GM21576 (cell line): ENCODE data around the gene CNTNAP2.

Experiments used
- ATAC-seq: cut with Tn5 transposase; IDR thresholded peaks from one replicate; pipeline ENCODE4 v1.9.1; 2021; ENCODE audit warnings: mild to moderate bottlenecking, moderate library complexity; ENCODE audit not compliant: unreplicated experiment

CNTNAP2 gene

DNA sequence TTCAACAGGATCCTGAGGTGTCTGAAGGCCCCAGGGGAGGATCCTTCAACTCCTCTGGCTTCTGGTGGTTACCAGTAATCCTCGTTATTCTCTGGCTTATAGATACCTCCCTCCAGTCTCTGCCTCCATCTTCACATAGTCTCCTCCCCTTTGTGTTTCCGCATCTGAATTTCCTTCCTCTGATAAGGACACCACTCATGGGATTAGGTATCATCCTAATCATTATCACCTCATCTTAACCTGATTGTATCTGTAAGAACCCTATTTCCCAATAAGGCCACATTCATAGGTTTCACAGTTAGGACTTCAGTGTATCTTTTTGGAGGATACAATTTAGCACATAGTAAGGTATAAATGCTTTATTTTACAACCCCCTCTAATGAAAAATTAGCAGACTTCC is 1189.2 kb downstream of the CNTNAP2 start:
- ATAC-seq, result no peak

- no peak for ATAC-seq
Observed at GRCh38 chr7:147308539-147308938, 1191.9 kb downstream of the CNTNAP2 start.

GRCh38 chr7:147311336-147311735 is 1194.7 kb downstream of the CNTNAP2 start:
- ATAC-seq, result no peak

DNA sequence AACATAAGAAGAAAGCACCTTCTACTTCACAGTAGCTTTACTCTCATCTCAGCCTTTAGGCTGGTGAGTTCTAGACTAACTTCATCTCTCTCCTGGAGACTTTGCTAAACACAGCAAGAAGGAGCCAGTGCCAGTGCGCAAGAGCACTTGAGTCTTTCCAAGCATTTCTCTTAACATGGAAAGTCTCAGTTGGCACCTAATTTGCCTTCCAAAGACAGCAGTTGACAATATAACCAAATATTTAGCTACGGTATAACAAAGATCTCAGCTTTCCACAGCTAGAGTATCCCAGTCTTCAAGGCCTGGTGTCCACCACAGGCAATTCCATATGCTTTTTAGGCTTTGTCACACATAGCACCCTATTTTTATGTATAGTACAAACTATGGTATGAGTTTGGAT is 1204.9 kb downstream of the CNTNAP2 start:
- ATAC-seq, result no peak

- ATAC-seq, result no peak
Observed at GRCh38 chr7:147332988-147333387, 1216.4 kb downstream of the CNTNAP2 start.

DNA sequence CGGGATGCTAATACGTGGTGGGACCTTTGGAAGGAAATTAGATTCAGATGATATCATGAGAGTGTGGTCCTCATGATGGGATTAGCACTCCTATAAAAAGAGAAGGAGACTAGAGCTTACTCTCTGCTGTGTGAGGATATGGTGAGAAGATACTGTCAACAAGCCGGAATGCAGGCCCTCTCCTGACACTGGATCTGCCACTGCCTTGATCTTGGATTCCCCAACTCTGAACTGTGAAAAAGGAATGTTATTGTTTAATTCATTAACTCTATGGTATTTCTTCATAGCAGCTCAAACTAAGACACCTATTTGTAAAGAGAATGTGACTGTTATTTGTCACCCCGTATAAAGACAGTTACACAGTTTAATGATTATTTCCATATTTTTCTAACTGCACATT is 1246.5 kb downstream of the CNTNAP2 start:
- no peak for ATAC-seq

- no peak for ATAC-seq
Observed at GRCh38 chr7:147376192-147376591, 1259.6 kb downstream of the CNTNAP2 start.

DNA sequence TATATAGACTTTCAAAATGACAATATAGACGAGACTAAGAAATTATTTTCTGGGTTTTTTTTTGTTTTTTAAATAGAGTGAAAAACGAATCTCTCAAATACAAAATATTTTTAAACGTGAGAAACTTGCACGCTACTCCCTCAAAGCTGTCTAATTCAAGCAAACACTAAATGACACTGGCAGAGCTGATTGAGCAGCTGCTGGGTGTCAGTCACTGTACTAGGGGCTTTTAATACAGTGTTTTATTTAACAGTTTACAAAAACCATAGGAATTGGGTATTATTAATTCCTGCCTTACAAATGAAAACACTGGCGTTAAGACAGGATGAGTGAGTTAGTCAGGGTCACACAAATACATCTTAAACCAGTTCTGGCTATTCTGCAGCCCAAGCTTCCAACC is 1264.3 kb downstream of the CNTNAP2 start:
- no peak for ATAC-seq

GRCh38 chr7:147394329-147394728 is 1277.7 kb downstream of the CNTNAP2 start:
- no peak for ATAC-seq

GRCh38 chr7:147400221-147400689 is 1283.7 kb downstream of the CNTNAP2 start:
- ATAC-seq, result no peak

- no peak for ATAC-seq
Observed at GRCh38 chr7:147400925-147401324, 1284.3 kb downstream of the CNTNAP2 start.

DNA sequence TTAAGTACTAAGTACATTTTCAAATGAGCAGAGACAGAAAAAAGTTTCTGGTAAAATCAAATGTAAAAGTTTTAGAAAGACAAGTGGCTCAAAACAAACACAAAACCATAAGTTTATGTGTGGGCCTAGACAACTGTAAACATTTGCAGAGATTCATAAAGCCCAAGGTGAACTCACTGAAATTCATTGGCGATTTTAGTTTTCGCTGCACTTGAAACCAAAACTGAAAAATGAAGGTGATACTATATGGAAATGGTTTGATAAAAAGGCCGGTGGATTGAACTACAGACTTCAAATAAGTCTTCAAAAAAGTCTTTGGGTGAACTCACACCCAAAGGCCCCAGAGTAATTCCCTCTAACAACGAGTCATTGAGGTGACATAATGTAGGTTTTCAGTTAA is 1289.0 kb downstream of the CNTNAP2 start:
- no peak for ATAC-seq

GRCh38 chr7:147406521-147407135 is 1290.0 kb downstream of the CNTNAP2 start:
- ATAC-seq, result no peak

- ATAC-seq, result no peak
Observed at GRCh38 chr7:147411096-147411495, 1294.5 kb downstream of the CNTNAP2 start.

- no peak for ATAC-seq
Observed at GRCh38 chr7:147412109-147412508, 1295.5 kb downstream of the CNTNAP2 start.

DNA sequence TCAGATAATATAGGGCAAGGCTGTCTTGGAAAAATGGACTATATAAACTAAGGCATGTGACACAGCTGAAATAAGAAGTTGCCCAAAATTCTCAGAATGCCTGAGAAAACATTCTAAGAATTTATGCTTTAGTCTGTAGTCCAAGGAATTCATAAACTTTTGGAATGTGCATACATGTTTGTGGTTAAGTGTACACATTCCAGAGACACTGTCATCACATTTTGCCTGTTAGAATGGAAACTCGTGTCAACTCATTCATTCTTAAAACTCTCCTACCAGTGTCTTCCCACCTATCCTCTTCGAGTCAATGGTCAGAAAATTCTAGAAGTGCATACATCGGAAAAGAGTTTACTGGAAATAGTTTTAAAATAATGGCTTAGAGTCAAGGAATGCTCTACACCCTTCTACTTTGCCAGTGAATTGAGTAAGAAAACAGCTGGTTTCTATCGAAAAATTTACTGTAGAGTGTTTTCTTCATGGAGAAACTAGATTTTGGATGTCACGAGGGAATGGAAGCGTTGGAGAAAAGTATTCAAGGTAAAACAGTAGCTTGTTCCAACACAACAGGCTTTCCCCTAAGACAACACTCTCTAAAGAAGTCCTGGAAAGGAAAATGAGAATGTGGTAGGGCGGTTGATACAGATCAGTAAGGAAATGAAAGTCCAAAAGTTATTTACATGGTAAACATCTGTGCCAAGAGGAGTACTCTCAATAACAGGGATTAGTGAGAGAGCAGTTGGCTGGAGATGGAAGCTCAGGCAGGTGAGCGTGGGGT is 1296.4 kb downstream of the CNTNAP2 start:
- ATAC-seq, result no peak

- ATAC-seq, result no peak
Observed at GRCh38 chr7:147413557-147413870, 1296.9 kb downstream of the CNTNAP2 start.

DNA sequence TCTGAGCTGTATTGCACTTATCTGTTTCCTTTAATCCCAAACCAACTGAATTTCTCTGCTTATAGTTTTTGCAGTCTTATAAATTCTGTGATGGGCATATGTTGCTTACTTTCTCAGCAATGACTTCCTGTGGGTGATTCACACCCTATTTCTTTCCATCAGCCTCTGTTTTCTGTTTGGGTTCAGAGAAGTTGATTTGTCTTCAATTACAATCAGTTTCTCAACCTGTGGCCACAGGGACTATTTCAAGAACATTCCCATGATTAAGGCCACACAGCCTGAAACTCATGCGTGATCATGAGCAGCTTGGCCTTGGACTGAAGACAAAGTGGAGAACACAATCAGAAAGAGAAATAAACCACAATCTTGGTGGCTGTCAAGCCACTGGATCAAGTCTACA is 1299.4 kb downstream of the CNTNAP2 start:
- no peak for ATAC-seq

DNA sequence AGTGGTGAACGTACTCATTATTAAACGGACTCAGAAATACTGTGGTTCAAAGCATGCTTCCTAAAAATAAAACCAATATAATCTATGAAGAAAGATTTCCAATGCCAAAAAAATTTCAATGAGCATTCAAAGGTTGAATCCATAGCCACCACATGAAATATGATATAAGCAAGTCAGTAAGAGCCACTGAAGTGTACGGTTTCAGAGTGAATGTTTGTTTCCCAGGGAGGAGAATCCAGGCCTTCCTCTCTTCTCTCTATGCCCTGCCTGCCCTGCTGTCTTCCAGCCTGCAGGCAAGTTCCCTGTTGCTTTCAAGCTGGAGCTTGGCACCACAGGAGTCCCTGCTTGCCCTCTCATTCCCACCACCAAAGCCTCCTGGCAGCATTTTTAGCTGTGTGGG is 1302.4 kb downstream of the CNTNAP2 start:
- no peak for ATAC-seq

GRCh38 chr7:147423875-147424274 is 1307.3 kb downstream of the CNTNAP2 start:
- ATAC-seq, result no peak

- ATAC-seq, result no peak
Observed at GRCh38 chr7:147428075-147428474, 1311.5 kb downstream of the CNTNAP2 start.

DNA sequence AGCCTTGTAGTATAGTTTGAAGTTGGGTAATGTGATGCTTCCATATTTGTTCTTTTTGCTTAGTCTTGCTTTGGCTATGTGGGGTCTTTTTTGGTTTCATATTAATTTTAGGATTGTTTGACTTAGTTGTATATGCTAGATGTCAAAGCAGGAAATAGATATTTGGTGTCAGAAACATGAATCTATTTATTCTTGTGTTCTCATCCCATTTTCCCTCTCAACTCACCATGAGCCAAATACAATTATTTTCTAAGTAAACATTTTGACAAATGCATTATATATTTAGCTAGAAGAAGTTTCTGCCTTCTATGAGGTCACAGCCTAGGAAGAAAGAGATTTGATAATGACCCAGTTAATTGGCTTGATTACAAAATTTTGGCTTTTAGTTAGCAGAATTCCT is 1313.4 kb downstream of the CNTNAP2 start:
- no peak for ATAC-seq

DNA sequence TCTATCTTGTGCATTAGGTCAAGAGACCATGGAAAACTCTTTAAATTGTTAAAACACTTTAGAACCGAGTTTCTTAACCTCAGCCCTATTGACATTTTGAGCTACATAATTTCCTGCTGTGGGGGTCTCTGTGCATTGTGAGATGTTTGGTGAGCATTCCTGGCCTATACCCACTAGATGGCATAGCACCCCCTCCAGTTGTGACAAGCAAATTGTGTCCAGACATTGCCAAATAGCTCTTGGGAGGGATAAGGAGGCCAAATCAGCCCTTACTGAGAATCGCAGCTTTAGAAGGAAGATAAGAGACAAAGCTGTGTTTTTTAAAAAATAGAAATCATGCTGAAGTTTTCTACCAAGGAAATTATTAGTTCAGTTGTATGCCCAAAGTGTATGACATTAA is 1315.5 kb downstream of the CNTNAP2 start:
- ATAC-seq, result no peak
